ENCODE measurements around the gene UFD1. TPM values are rescaled to one million over a fixed set of nuclear protein-coding genes. Genes with fewer than 3 reads are reported as not detected.

Gene UFD1
- total RNA-seq, 2 experiments from 2014 or later = 75.1 to 83.3 TPM

GRCh38 chr22:19488884-19489843, 10.2 kb upstream of the UFD1 start:
- DNase-seq = no peak
- no peaks in the 10 kb centered on the region for H3K9me3 Mint-ChIP-seq
- H3K36me3 Mint-ChIP-seq (ENCODE audit: low read depth) = peaks cover 63% of the 10 kb centered on the region
- no peak overlapping the region for H3K27ac Mint-ChIP-seq
- peaks cover 3% of the 10 kb centered on the region for H3K4me1 Mint-ChIP-seq (ENCODE audit: low read depth)
- no peaks in the 10 kb centered on the region for H3K27me3 Mint-ChIP-seq (ENCODE audit: low read depth)
- no peak overlapping the region for H3K4me3 Mint-ChIP-seq
- CTCF ChIA-PET = no interaction called here
- intact Hi-C loops (cut with micrococcal nuclease) = no loop called here

- H3K9me3 Mint-ChIP-seq = no peaks in the 10 kb centered on the region
- intact Hi-C loops (cut with micrococcal nuclease) = no loop called here
- no peak for DNase-seq
- H3K27ac Mint-ChIP-seq = no peak overlapping the region
- H3K4me1 Mint-ChIP-seq (ENCODE audit: low read depth) = peaks cover 3% of the 10 kb centered on the region
- H3K36me3 Mint-ChIP-seq (ENCODE audit: low read depth) = peaks cover 66% of the 10 kb centered on the region
- CTCF ChIA-PET = no interaction called here
- H3K27me3 Mint-ChIP-seq (ENCODE audit: low read depth) = no peaks in the 10 kb centered on the region
- no peak overlapping the region for H3K4me3 Mint-ChIP-seq
Observed at GRCh38 chr22:19488285-19488684, 9.3 kb upstream of the UFD1 start.

- intact Hi-C loops (cut with micrococcal nuclease) = no loop called here
- no peaks in the 10 kb centered on the region for H3K27me3 Mint-ChIP-seq (ENCODE audit: low read depth)
- peak overlapping the region; percentile 18 for H3K27ac Mint-ChIP-seq
- peaks cover 10% of the 10 kb centered on the region for H3K4me1 Mint-ChIP-seq (ENCODE audit: low read depth)
- no peaks in the 10 kb centered on the region for H3K9me3 Mint-ChIP-seq
- no peak overlapping the region for H3K4me3 Mint-ChIP-seq
- peaks cover 60% of the 10 kb centered on the region for H3K36me3 Mint-ChIP-seq (ENCODE audit: low read depth)
- CTCF ChIA-PET = no interaction called here
- DNase-seq = no peak
Observed at GRCh38 chr22:19483481-19484244, 4.7 kb upstream of the UFD1 start.

- DNase-seq = no peak
- Mint-ChIP-seq H3K36me3 (ENCODE audit: low read depth) (peaks cover 51% of the 10 kb centered on the region), H3K4me1 (ENCODE audit: low read depth) (peaks cover 18% of the 10 kb centered on the region), H3K27me3 (ENCODE audit: low read depth) (no peaks in the 10 kb centered on the region), H3K9me3 (no peaks in the 10 kb centered on the region), H3K27ac (no peak overlapping the region), H3K4me3 (no peak overlapping the region)
- intact Hi-C loops (cut with micrococcal nuclease) = no loop called here
- CTCF ChIA-PET = no interaction called here
Observed at GRCh38 chr22:19482297-19482696, 3.3 kb upstream of the UFD1 start.

- Mint-ChIP-seq H3K27me3 (ENCODE audit: low read depth) (no peaks in the 10 kb centered on the region), H3K9me3 (no peaks in the 10 kb centered on the region), H3K27ac (no peak overlapping the region), H3K4me1 (ENCODE audit: low read depth) (peaks cover 28% of the 10 kb centered on the region), H3K36me3 (ENCODE audit: low read depth) (peaks cover 46% of the 10 kb centered on the region), H3K4me3 (peak overlapping the region; percentile 99)
- CTCF ChIA-PET = interaction anchor here (1.0 to 1.2 kb wide), 2 partner anchors 30 to 149 kb away, joined by 3 to 5 read pairs; no protein-coding TSS in a partner anchor
- no peak for DNase-seq
- intact Hi-C loops (cut with micrococcal nuclease) = no loop called here
Observed at GRCh38 chr22:19480789-19481188, 1.8 kb upstream of the UFD1 start.

GRCh38 chr22:19480173-19480568, 1.2 kb upstream of the UFD1 start:
- intact Hi-C loops (cut with micrococcal nuclease) = no loop called here
- Mint-ChIP-seq H3K27ac (peak overlapping the region; percentile 96), H3K4me3 (peak overlapping the region; percentile 99), H3K36me3 (ENCODE audit: low read depth) (peaks cover 43% of the 10 kb centered on the region), H3K4me1 (ENCODE audit: low read depth) (peaks cover 28% of the 10 kb centered on the region), H3K27me3 (ENCODE audit: low read depth) (no peaks in the 10 kb centered on the region), H3K9me3 (no peaks in the 10 kb centered on the region)
- DNase-seq = no peak
- CTCF ChIA-PET = interaction anchor here (1.0 to 1.2 kb wide), 2 partner anchors 29 to 150 kb away, joined by 3 to 5 read pairs; no protein-coding TSS in a partner anchor

- DNase-seq = peak; percentile 98
- H3K36me3 Mint-ChIP-seq (ENCODE audit: low read depth) = peaks cover 37% of the 10 kb centered on the region
- intact Hi-C loops (cut with micrococcal nuclease) = loop anchor here (1.0 to 5.0 kb wide), 12 partner anchors 30 to 413 kb away; partner anchors contain the start of genes CLTCL1, DGCR2, ESS2 and MRPL40
- CTCF ChIA-PET = interaction anchor here (0.6 to 1.2 kb wide), 6 partner anchors 12 to 302 kb away, joined by 3 to 5 read pairs (median 3); no protein-coding TSS in a partner anchor
- H3K27ac Mint-ChIP-seq = peak within 1 kb of the TSS; percentile 96
- H3K4me1 Mint-ChIP-seq (ENCODE audit: low read depth) = peaks cover 28% of the 10 kb centered on the region
- peak within 1 kb of the TSS; percentile 99 for H3K4me3 Mint-ChIP-seq
- no peaks in the 10 kb centered on the region for H3K9me3 Mint-ChIP-seq
- H3K27me3 Mint-ChIP-seq (ENCODE audit: low read depth) = no peaks in the 10 kb centered on the region
Observed at GRCh38 chr22:19479355-19480172, 571 bp upstream of the UFD1 start, which contains the start of gene CDC45. CDC45 (plus strand) TSS chr22:19479920; CDS start chr22:19479969, 49 bp downstream.

- CTCF ChIA-PET = interaction anchor here (0.8 to 1.7 kb wide), 5 partner anchors 14 to 300 kb away, joined by 3 to 11 read pairs (median 3); partner anchors contain the start of gene SLC25A1
- peak overlapping the region; percentile 99 for H3K4me3 Mint-ChIP-seq
- no peaks in the 10 kb centered on the region for H3K9me3 Mint-ChIP-seq
- peak overlapping the region; percentile 73 for H3K27ac Mint-ChIP-seq
- no peaks in the 10 kb centered on the region for H3K27me3 Mint-ChIP-seq (ENCODE audit: low read depth)
- peaks cover 30% of the 10 kb centered on the region for H3K4me1 Mint-ChIP-seq (ENCODE audit: low read depth)
- intact Hi-C loops (cut with micrococcal nuclease) = loop anchor here (2.0 to 5.0 kb wide), 4 partner anchors 129 to 369 kb away; partner anchors contain the start of gene DGCR2
- H3K36me3 Mint-ChIP-seq (ENCODE audit: low read depth) = peaks cover 29% of the 10 kb centered on the region
- DNase-seq = peak; percentile 37
Observed at GRCh38 chr22:19478045-19478900, 720 bp downstream of the UFD1 start.

GRCh38 chr22:19477321-19478044, 1.5 kb downstream of the UFD1 start:
- CTCF ChIA-PET = interaction anchor here (0.8 to 1.7 kb wide), 3 partner anchors 152 to 299 kb away, joined by 3 to 11 read pairs (median 4); partner anchors contain the start of gene SLC25A1
- Mint-ChIP-seq H3K27ac (peak overlapping the region; percentile 73), H3K9me3 (no peaks in the 10 kb centered on the region), H3K4me1 (ENCODE audit: low read depth) (peaks cover 30% of the 10 kb centered on the region), H3K36me3 (ENCODE audit: low read depth) (peaks cover 24% of the 10 kb centered on the region), H3K4me3 (peak overlapping the region; percentile 99), H3K27me3 (ENCODE audit: low read depth) (no peaks in the 10 kb centered on the region)
- intact Hi-C loops (cut with micrococcal nuclease) = loop anchor here (2.0 to 5.0 kb wide), 4 partner anchors 130 to 369 kb away; partner anchors contain the start of gene DGCR2
- DNase-seq = no peak

- H3K4me3 Mint-ChIP-seq = no peak overlapping the region
- intact Hi-C loops (cut with micrococcal nuclease) = loop anchor here (5.0 kb wide), 2 partner anchors 131 to 354 kb away; partner anchors contain the start of gene DGCR2
- H3K27ac Mint-ChIP-seq = no peak overlapping the region
Observed at GRCh38 chr22:19476023-19476422, 3.0 kb downstream of the UFD1 start.

More at GRCh38 chr22:19476023-19476422, 3.0 kb downstream of the UFD1 start:
- DNase-seq = no peak
- H3K9me3 Mint-ChIP-seq = no peaks in the 10 kb centered on the region
- H3K27me3 Mint-ChIP-seq (ENCODE audit: low read depth) = no peaks in the 10 kb centered on the region
- peaks cover 28% of the 10 kb centered on the region for H3K36me3 Mint-ChIP-seq (ENCODE audit: low read depth)
- CTCF ChIA-PET = interaction anchor here (1.7 kb wide), 1 partner anchor 154 kb away, joined by 11 read pairs; no protein-coding TSS in a partner anchor
- peaks cover 30% of the 10 kb centered on the region for H3K4me1 Mint-ChIP-seq (ENCODE audit: low read depth)

Measured in activated naive CD4-positive, alpha-beta T cell treated with anti-CD3 and anti-CD28 coated beads for 36 hours (primary cell).